ENCODE measurements around the gene C17orf107. TPM values are rescaled to one million over a fixed set of nuclear protein-coding genes. Genes with fewer than 3 reads are reported as not detected.
"Not testable (repeated sequence)": the region's sequence is repeated elsewhere in the genome, so short reads cannot be mapped to it uniquely, and the experiment has no call there.

Gene C17orf107
- total RNA-seq, 1 donor from 2014 or later = not detected

DNA sequence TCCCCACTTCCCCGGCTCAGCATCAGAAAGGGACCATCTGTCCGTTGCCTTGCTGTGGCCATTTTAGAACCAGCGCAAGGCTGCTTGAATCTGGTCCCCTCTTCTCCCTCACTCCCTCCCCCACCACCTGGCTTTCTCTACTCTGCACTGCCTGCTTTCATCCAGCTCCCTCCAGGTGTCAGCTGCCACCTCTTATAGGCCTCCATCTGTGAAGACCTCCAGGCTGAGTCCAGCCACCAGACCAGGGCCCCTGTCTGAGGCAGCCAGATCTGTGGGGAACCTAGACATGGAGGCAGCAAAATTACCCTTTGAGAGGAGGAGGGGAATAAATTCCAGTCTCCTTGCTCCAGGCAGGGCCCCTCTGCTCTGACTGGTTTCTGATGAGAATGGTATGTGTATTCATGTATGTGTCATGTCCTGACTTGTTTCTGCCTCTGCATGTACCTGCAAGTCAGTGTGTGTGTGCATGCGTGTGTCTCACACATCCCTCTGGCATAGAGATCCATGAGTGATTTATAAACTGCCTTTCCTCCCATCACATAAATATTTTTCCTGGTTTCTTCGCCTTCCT lies 45.1 kb upstream of the C17orf107 start:
- H3K36me3 ChIP-seq = no peaks in the 10 kb centered on the region
- no peak overlapping the region for H3K4me3 ChIP-seq
- intact Hi-C loops (cut with DNase I) = no loop called here
- TF ChIP-seq, protein P1, sequence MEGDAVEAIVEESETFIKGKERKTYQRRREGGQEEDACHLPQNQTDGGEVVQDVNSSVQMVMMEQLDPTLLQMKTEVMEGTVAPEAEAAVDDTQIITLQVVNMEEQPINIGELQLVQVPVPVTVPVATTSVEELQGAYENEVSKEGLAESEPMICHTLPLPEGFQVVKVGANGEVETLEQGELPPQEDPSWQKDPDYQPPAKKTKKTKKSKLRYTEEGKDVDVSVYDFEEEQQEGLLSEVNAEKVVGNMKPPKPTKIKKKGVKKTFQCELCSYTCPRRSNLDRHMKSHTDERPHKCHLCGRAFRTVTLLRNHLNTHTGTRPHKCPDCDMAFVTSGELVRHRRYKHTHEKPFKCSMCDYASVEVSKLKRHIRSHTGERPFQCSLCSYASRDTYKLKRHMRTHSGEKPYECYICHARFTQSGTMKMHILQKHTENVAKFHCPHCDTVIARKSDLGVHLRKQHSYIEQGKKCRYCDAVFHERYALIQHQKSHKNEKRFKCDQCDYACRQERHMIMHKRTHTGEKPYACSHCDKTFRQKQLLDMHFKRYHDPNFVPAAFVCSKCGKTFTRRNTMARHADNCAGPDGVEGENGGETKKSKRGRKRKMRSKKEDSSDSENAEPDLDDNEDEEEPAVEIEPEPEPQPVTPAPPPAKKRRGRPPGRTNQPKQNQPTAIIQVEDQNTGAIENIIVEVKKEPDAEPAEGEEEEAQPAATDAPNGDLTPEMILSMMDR (IDR thresholded peaks at IDR 0.05) = no peak
- peaks cover 0 to 13% of the 10 kb centered on the region in 2 donors for H3K4me1 ChIP-seq
- H3K9me3 ChIP-seq = no peaks in the 10 kb centered on the region
- no peak for DNase-seq (ENCODE audit: low spot score in 2 of 2)
- no peak overlapping the region for H3K27ac ChIP-seq
- H3K27me3 ChIP-seq = no peaks in the 10 kb centered on the region

DNA sequence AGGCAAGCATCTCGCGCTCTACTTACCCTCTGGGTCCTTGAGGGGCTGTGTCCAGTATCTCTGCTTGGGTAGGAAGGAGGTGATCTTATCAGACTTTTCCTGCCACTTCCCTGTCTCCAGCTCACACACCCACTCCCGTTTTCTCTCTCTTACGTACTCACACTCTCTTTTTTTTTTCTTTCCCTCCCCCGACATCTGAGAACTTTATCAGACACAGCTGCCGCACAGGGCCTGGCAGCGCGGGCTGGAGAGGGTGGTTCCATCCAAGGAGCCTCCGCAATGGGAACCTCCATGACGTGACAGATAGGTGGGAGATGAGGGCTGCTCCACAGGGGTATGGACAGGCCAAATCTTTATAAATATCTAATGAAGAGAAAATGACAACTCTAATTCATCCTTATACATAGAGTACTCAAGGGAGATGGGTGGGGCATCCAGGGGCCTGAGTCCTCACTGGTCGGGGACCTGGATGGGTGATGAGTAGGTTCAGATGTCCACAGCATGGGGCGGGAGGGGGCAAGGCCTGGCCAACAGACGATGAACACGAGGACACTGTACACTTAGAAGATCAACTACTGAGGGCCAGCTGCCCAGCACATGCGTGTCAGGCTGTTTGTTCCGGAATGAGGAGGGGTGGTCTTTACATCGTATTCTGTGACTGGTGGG lies 42.9 kb upstream of the C17orf107 start:
- H3K27ac ChIP-seq = no peak overlapping the region
- H3K9me3 ChIP-seq = no peaks in the 10 kb centered on the region
- H3K4me3 ChIP-seq = no peak overlapping the region
- H3K4me1 ChIP-seq = peaks cover 0 to 13% of the 10 kb centered on the region in 2 donors
- peaks cover 0 to 5% of the 10 kb centered on the region in 2 donors for H3K36me3 ChIP-seq
- intact Hi-C loops (cut with DNase I) = no loop called here
- H3K27me3 ChIP-seq = no peaks in the 10 kb centered on the region
- TF ChIP-seq, protein P1 (IDR thresholded peaks at IDR 0.05) = no peak
- no peak for DNase-seq (ENCODE audit: low spot score in 2 of 2)

DNA sequence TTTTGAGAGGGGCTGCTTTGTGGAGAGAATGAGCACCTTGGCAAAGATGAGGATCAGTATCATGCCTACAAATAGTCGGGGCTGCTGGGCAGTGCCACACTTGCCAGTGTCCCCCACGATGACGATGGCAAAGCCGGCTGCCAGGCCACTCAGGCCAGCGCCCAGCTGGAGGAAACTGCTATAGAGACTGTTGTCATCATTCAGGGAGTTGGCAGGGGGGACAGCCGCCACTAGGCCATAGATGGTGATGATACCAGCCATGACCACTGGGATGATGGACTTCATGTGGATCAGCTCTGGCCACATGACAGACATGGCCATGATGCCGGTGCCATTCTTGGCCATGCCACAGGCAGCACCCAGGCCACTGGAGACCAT lies 42.4 kb upstream of the C17orf107 start:
- no peak for DNase-seq (ENCODE audit: low spot score in 2 of 2)
- Histone ChIP-seq H3K4me3 (no peak overlapping the region), H3K4me1 (peaks cover 0 to 13% of the 10 kb centered on the region in 2 donors), H3K9me3 (no peaks in the 10 kb centered on the region), H3K27me3 (no peaks in the 10 kb centered on the region), H3K36me3 (peaks cover 0 to 5% of the 10 kb centered on the region in 2 donors), H3K27ac (no peak overlapping the region)
- TF ChIP-seq, protein P1 (IDR thresholded peaks at IDR 0.05) = no peak
- intact Hi-C loops (cut with DNase I) = no loop called here

DNA sequence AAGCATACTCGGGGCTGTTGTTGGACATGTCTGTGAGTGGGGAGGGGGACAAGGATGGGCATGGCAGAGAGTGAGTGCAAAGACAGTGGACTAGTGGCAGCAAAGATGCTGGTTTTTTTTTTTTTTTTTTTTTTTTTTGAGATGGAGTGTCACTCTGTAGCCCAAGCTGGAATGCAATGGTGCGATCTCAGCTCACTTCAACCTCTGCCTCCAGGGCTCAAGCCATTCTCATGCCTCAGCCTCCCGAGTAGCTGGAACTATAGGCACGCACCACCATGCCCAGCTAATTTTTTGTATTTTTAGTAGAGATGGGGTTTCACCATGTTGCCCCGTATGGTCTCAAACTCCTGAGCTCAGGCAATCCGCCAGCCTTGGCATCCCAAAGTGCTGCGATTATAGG lies 42.0 kb upstream of the C17orf107 start:
- peaks cover 0 to 13% of the 10 kb centered on the region in 2 donors for H3K4me1 ChIP-seq
- H3K36me3 ChIP-seq; H3K27me3 ChIP-seq; H3K9me3 ChIP-seq; H3K27ac ChIP-seq; DNase-seq (ENCODE audit: low spot score in 2 of 2); H3K4me3 ChIP-seq; intact Hi-C loops (cut with DNase I): not testable (repeated sequence)

DNA sequence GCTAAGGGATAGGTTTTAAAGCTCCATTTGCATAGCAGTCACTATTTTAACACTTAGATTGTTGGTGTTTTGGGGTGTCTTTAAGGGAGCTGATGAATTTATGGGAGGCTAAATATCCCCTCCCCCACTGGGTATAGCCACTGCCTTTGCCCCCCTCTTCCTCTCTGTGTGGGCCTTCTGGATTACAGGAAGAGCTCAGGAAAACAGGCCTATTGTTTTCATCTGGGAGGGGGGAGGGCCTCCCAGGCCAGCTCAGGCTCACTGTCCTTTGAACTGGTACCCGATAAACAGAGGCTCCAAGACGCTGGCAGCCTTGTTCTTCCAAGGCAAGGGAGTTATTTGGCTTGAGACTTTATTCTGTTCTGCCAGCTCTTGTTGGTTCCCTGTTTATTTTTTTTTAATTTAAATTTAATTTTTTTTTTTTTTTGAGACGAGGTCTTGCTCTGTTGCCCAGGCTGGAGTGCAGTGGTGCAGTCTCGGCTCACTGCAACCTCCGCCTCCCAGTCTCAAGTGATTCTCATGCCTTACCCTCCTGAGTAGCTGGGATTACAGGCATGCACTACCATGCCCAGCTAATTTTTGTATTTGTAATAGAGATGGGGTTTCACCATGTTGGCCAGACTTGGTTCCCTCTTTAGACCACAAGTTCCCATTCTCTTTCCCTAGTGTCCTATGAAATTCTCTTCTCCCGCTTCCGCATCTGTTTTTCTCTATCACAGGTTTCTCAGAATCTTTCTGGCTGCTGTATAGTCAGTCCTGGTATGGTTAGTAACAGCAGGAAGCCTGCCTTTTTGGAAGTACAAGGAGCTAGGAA lies 41.1 kb upstream of the C17orf107 start:
- TF ChIP-seq, protein P1 (IDR thresholded peaks at IDR 0.05) = no peak
- peaks cover 0 to 5% of the 10 kb centered on the region in 2 donors for H3K36me3 ChIP-seq
- no peaks in the 10 kb centered on the region for H3K9me3 ChIP-seq
- no peak for DNase-seq (ENCODE audit: low spot score in 2 of 2)
- no peaks in the 10 kb centered on the region for H3K27me3 ChIP-seq
- peak overlapping the region; percentile 56 to 61 for H3K27ac ChIP-seq
- intact Hi-C loops (cut with DNase I) = no loop called here
- H3K4me1 ChIP-seq = peaks cover 0 to 13% of the 10 kb centered on the region in 2 donors
- H3K4me3 ChIP-seq = no peak overlapping the region

DNA sequence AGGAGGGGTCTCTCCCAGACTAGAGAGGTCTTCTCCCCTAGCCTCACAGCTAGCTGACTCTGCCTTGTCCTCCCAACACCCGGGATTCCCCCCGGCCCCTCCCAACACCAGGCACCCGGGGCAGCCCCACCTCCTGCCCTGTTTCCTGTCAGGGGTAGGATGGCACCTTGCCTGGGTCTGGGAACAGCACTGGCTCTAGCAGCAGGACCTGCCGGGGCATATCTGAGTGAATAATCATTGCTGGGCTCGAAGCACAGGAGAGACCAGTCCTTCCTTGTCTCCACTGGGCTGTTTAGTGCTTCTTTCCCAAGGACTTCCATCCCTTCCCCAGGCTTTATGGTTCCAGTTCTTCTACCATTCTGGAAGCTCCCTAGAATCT lies 40.5 kb upstream of the C17orf107 start:
- H3K36me3 ChIP-seq = peaks cover 0 to 5% of the 10 kb centered on the region in 2 donors
- peak overlapping the region; percentile 56 to 61 for H3K27ac ChIP-seq
- no peaks in the 10 kb centered on the region for H3K9me3 ChIP-seq
- H3K4me1 ChIP-seq = peaks cover 0 to 13% of the 10 kb centered on the region in 2 donors
- no peaks in the 10 kb centered on the region for H3K27me3 ChIP-seq
- intact Hi-C loops (cut with DNase I) = no loop called here
- peak in 1 of 2 donors; percentile 71 for DNase-seq (ENCODE audit: low spot score in 2 of 2)
- no peak overlapping the region for H3K4me3 ChIP-seq
- TF ChIP-seq, protein P1 (IDR thresholded peaks at IDR 0.05) = no peak
